HepG2 (cell line): ENCODE data around the gene NOXRED1. TPM values are rescaled to one million over a fixed set of nuclear protein-coding genes. Genes with fewer than 3 reads are reported as not detected.

ENCODE experiments used
- ATAC-seq: fragments of 200-7000 bp; cut with Tn5 transposase; 3 replicates; pipeline ENCODE4 v1.9.1; 2020; ENCODE audit warnings: mild to moderate bottlenecking, moderate library complexity
- BruUV-seq: library from RNA; stranded (reverse); fragments of 400-500 nt; replicated peaks from 2 replicates; lab custom pipeline; 2021; lab: Mats Ljungman, UMichigan
- CTCF ChIA-PET: fragments of 300-600 bp; formaldehyde crosslinking; extraction: SDS; loops from one replicate; lab custom pipeline; 2021; ENCODE audit warnings: low total read pairs, inconsistent platforms, low intra/inter-chr PET ratio; lab: Yijun Ruan, JAX
- POLR2A ChIA-PET: fragments of 350-600 bp; sonication (Branson Sonifier 250); formaldehyde crosslinking; loops from one replicate; lab custom pipeline; 2020; ENCODE audit warnings: antibody characterized with exemption, inconsistent platforms; lab: Yijun Ruan, JAX
- DNase-seq: peaks from one replicate; pipeline ENCODE4 v3.0.0-alpha.2; 2015; ENCODE audit warnings: low spot score
- FAIRE-seq: peaks from 3 replicates; lab custom pipeline; 2011; peaks lifted over from hg19 to GRCh38; lab: Jason Lieb, UNC
- H2AFZ ChIP-seq: one replicate; pipeline ENCODE4 v1.6.1; 2011; ENCODE audit warnings: low read length, inconsistent platforms
- H3K27ac ChIP-seq: fragments of 300-600 bp; 3 replicates; pipeline ENCODE4 v1.8.0; 2011; ENCODE audit warnings: mixed run types, mild to moderate bottlenecking, mixed read lengths, low read length, inconsistent platforms; ENCODE audit not compliant: insufficient read depth; ENCODE audit errors: extremely low read length
- H3K27me3 ChIP-seq, 2 experiments: fragments of 200-600 bp in 1 of 2; 2 replicates in 1 of 2; 3 replicates in 1 of 2; pipeline versions ENCODE4 v1.6.0 to v1.8.0; 2011; ENCODE audit warnings: low read length in 2 of 2, mild to moderate bottlenecking in 2 of 2, moderate library complexity in 2 of 2, inconsistent platforms in 1 of 2; ENCODE audit not compliant: insufficient read depth in 2 of 2, control insufficient read depth in 1 of 2
- H3K36me3 ChIP-seq, 2 experiments: fragments of 200-600 bp in 1 of 2; replicated peaks in 1 of 2; 2 replicates in 1 of 2; 3 replicates in 1 of 2; pipeline versions ENCODE4 v1.5.1 to v1.8.0; 2011; ENCODE audit warnings: low read length in 2 of 2, inconsistent platforms in 1 of 2; ENCODE audit not compliant: insufficient read depth in 2 of 2, control insufficient read depth in 1 of 2
- H3K4me1 ChIP-seq: 2 replicates; pipeline ENCODE4 v1.5.1; 2012; ENCODE audit warnings: low read length, inconsistent platforms; ENCODE audit not compliant: insufficient read depth
- H3K4me2 ChIP-seq: 2 replicates; pipeline ENCODE4 v1.6.0; 2011; ENCODE audit warnings: low read depth, low read length, inconsistent platforms
- H3K4me3 ChIP-seq, 3 experiments: fragments of 200-600 bp in 1 of 3; sonication (generic), shearing (Covaris generic) in 1 of 3; replicated peaks in 1 of 3; 2 replicates each; pipeline ENCODE4 v1.5.1; 2011 to 2016; ENCODE audit warnings: low read length in 3 of 3, inconsistent platforms in 2 of 3, low read depth in 2 of 3, mild to moderate bottlenecking in 2 of 3, control low read depth in 1 of 3, mixed read lengths in 1 of 3; ENCODE audit not compliant: insufficient read depth in 1 of 3
- H3K79me2 ChIP-seq: one replicate; pipeline ENCODE4 v1.6.1; 2011; ENCODE audit warnings: low read length, inconsistent platforms; ENCODE audit not compliant: insufficient read depth
- H3K9ac ChIP-seq: 2 replicates; pipeline ENCODE4 v1.6.0; 2011; ENCODE audit warnings: mild to moderate bottlenecking, low read depth, low read length, inconsistent platforms; ENCODE audit not compliant: insufficient read depth
- H3K9me3 ChIP-seq: 2 replicates; pipeline ENCODE4 v1.5.1; 2012; ENCODE audit warnings: mild to moderate bottlenecking, low read length
- H4K20me1 ChIP-seq: 2 replicates; pipeline ENCODE4 v1.6.0; 2011; ENCODE audit warnings: inconsistent platforms, mild to moderate bottlenecking, low read length, moderate library complexity; ENCODE audit not compliant: insufficient read depth
- ARID3A ChIP-seq: IDR thresholded peaks from 2 replicates; pipeline ENCODE4 v1.6.1; 2012; ENCODE audit warnings: low read depth, low read length, improper control_type of control experiment
- ARID5B ChIP-seq: IDR thresholded peaks from 2 replicates; pipeline ENCODE4 v1.4.0; 2020; ENCODE audit warnings: mild to moderate bottlenecking, missing genetic modification reagents
- FOXM1 ChIP-seq: sonication (generic); formaldehyde crosslinking; IDR thresholded peaks from 2 replicates; pipeline ENCODE4 v1.5.0; 2020; ENCODE audit warnings: missing genetic modification reagents
- MAFK ChIP-seq, 2 experiments: IDR thresholded peaks in 1 of 2; conservative IDR thresholded peaks in 1 of 2; 2 replicates each; pipeline ENCODE4 v1.6.1; 2011; ENCODE audit warnings: improper control_type of control experiment in 2 of 2, low read length in 2 of 2
- MBD4 ChIP-seq: IDR thresholded peaks from 2 replicates; pipeline ENCODE4 v1.6.1; 2012; ENCODE audit warnings: low read length, inconsistent platforms, borderline replicate concordance
- MIXL1 ChIP-seq: IDR thresholded peaks from 2 replicates; pipeline ENCODE4 v1.6.1; 2016
- SOX5 ChIP-seq: IDR thresholded peaks from 2 replicates; pipeline ENCODE4 v1.6.1; 2016; ENCODE audit warnings: borderline replicate concordance
- TBX3 ChIP-seq: fragments of 450-650 bp; IDR thresholded peaks from 2 replicates; pipeline ENCODE4 v1.6.1; 2017; ENCODE audit warnings: antibody characterized with exemption, mild to moderate bottlenecking, inconsistent platforms, borderline replicate concordance
- ZFAT ChIP-seq: sonication (generic); formaldehyde crosslinking; conservative IDR thresholded peaks from 2 replicates; pipeline ENCODE4 v1.8.1; 2023; ENCODE audit warnings: missing genetic modification reagents, inconsistent platforms
- ZMYM2 ChIP-seq: sonication (generic); formaldehyde crosslinking; IDR thresholded peaks from 2 replicates; pipeline ENCODE4 v1.8.0; 2022; ENCODE audit warnings: mild to moderate bottlenecking, missing genetic modification reagents
- ZMYM4 ChIP-seq: sonication (generic); formaldehyde crosslinking; IDR thresholded peaks from 2 replicates; pipeline ENCODE4 v1.8.1; 2023; ENCODE audit warnings: mild to moderate bottlenecking, missing genetic modification reagents
- ZNF362 ChIP-seq: sonication (generic); formaldehyde crosslinking; IDR thresholded peaks from 2 replicates; pipeline ENCODE4 v1.4.0; 2020; ENCODE audit warnings: missing genetic modification reagents, mild to moderate bottlenecking, borderline replicate concordance
- ZNF709 ChIP-seq: sonication (generic); formaldehyde crosslinking; IDR thresholded peaks from 2 replicates; pipeline ENCODE4 v1.5.0; 2020; ENCODE audit warnings: mild to moderate bottlenecking, missing genetic modification reagents
- ZNF773 ChIP-seq: sonication (generic); formaldehyde crosslinking; IDR thresholded peaks from 2 replicates; pipeline ENCODE4 v1.4.0; 2020; ENCODE audit warnings: missing genetic modification reagents, borderline replicate concordance
- WGBS: methylation state at CpG from one replicate; pipeline ENCODE4 v1.1.6; 2017; ENCODE audit warnings: low lambda C conversion rate; 5-methylcytosine and 5-hydroxymethylcytosine counted together
- in situ Hi-C: cut with HindIII; loops from 2 replicates; pipeline ENCODE4 v1.10.0; 2017; ENCODE audit warnings: low pct_unique_long_range_greater_than_20kb; ENCODE audit not compliant: extremely low pct_ligation_motif_present
- intact Hi-C: fragments of 100-400 bp; cut with micrococcal nuclease; formaldehyde crosslinking; loops from one replicate; pipeline ENCODE4 v1.10.0; 2022; ENCODE audit not compliant: unreplicated experiment
- polyA plus RNA-seq, 8 experiments: library from polyadenylated mRNA; depleted of rRNA in 3 of 8; stranded (reverse) in 7 of 8; unstranded in 1 of 8; fragments of >200 nt; fragmentation: Illumina TruSeq in 4 of 8; extraction: Trizol in 4 of 8; gene quantifications; 2 replicates each; pipeline versions ENCODE4 v1.2.1 to v1.2.3, GENCODE V29; 2011 to 2016; ENCODE audit warnings: low read depth in 4 of 8, missing spikeins in 1 of 8, mixed read lengths in 1 of 8; ENCODE audit not compliant: insufficient read depth in 1 of 8
- total RNA-seq, 5 experiments: library from RNA; depleted of rRNA; stranded (reverse); fragments of >200 nt; fragmentation: Illumina TruSeq; extraction: Trizol; gene quantifications; 2 replicates each; pipeline ENCODE4 v1.2.3, GENCODE V29; 2016; ENCODE audit warnings: low read depth in 1 of 5

NOXRED1 gene
- total and polyA plus RNA-seq, 2 of the 13 experiments (the other 11 are each of a cell fraction or from before 2014, with no cell fraction given) = 0.24 to 0.41 TPM

GRCh38 chr14:77400216-77400615, 23.1 kb downstream of the NOXRED1 start:
- no peak overlapping the region for H3K4me2 ChIP-seq

GRCh38 chr14:77390188-77390587, 33.1 kb downstream of the NOXRED1 start:
- H3K27ac ChIP-seq = peak overlapping the region; percentile 33
- H3K9ac ChIP-seq = no peak overlapping the region
- H3K4me1 ChIP-seq = peaks cover 50% of the 10 kb centered on the region
- CTCF ChIA-PET = no interaction called here
- no TSS peak for BruUV-seq
- intact Hi-C loops (no loop called here), in situ Hi-C loops (no loop called here)
- peak; percentile 68 for DNase-seq
- H3K9me3 ChIP-seq = no peaks in the 10 kb centered on the region
- FAIRE-seq = no peak
- POLR2A ChIA-PET = no interaction called here
- H4K20me1 ChIP-seq = no peaks in the 10 kb centered on the region
- peak overlapping the region; percentile 11; the same call in 1 of the 2 replicates for H3K4me2 ChIP-seq
- no peaks in the 10 kb centered on the region for H3K36me3 ChIP-seq
- H3K4me3 ChIP-seq = no peak overlapping the region
- no peaks in the 10 kb centered on the region for H3K79me2 ChIP-seq
- H2AFZ ChIP-seq = no peak overlapping the region
- ATAC-seq = peak; percentile 97
- WGBS = 60% methylated on average over 4 of the region's 4 CpGs
- no peaks in the 10 kb centered on the region for H3K27me3 ChIP-seq
- TF ChIP-seq FOXM1 (no peak), ARID3A (0 out of 2 replicates have a peak, but pooled peaks have one; percentile 36), TBX3 (no peak), ZMYM2 (CRISPR knock-in tag) (0 out of 2 replicates have a peak, but pooled peaks have one; percentile 55), ZFAT (CRISPR knock-in tag) (no peak), MAFK (conservative IDR thresholded peaks at IDR 0.05 in 1 of 2, IDR thresholded peaks at IDR 0.05 in 1 of 2; ENCODE audit: low read length in 2 of 2) (peak; percentile 5 to 7; a peak in 1 of 4 replicates), ARID5B (CRISPR knock-in tag) (no peak), ZMYM4 (CRISPR knock-in tag) (peak; percentile 49), MBD4 (no peak), MIXL1 (0 out of 2 replicates have a peak, but pooled peaks have one; percentile 15), ZNF362 (peak; percentile 71; the same call in 1 of the 2 replicates)

More at GRCh38 chr14:77400216-77400615, 23.1 kb downstream of the NOXRED1 start:
- intact Hi-C loops = no loop called here
- Histone ChIP-seq H3K9me3 (peaks cover 6% of the 10 kb centered on the region; the same call in 1 of the 2 replicates), H3K27me3 (no peaks in the 10 kb centered on the region), H3K4me3 (no peak overlapping the region), H3K9ac (no peak overlapping the region), H2AFZ (no peak overlapping the region), H3K79me2 (no peaks in the 10 kb centered on the region), H3K27ac (no peak overlapping the region), H3K4me1 (no peaks in the 10 kb centered on the region), H4K20me1 (no peaks in the 10 kb centered on the region), H3K36me3 (no peaks in the 10 kb centered on the region)
- in situ Hi-C loops = no loop called here
- TF ChIP-seq ZNF709 (CRISPR knock-in tag) = no peak
- no peak for TF ChIP-seq SOX5 (CRISPR knock-in tag)
- TF ChIP-seq ZNF773 (CRISPR knock-in tag) = no peak
- no peak for FAIRE-seq
- ATAC-seq = no peak
- 58% methylated on average over 6 of the region's 6 CpGs for WGBS
- ChIA-PET CTCF (no interaction called here), POLR2A (no interaction called here)
- DNase-seq = no peak
- no TSS peak for BruUV-seq
